Effector memory CD8-positive, alpha-beta T cell (primary cell): ENCODE measurements around the gene ST3GAL6.
"Not testable (repeated sequence)": the region's sequence is repeated elsewhere in the genome, so short reads cannot be mapped to it uniquely, and the experiment has no call there.

Source experiments
- ATAC-seq: fragments of 150-1000 bp; cut with Tn5 transposase; replicated peaks from 2 replicates; pipeline ENCODE4 v1.10.0; 2021; ENCODE audit warnings: mild to moderate bottlenecking, moderate library complexity
- DNase-seq, 3 experiments: peaks; one replicate each; pipeline ENCODE4 v3.0.0; 2021
- H3K27ac Mint-ChIP-seq, 2 donors: one replicate each; pipeline ENCODE4 v1.8.0; 2022; ENCODE audit warnings: mild to moderate bottlenecking in 2 of 2, mixed read lengths in 2 of 2, moderate library complexity in 2 of 2
- H3K27me3 Mint-ChIP-seq, 2 donors: one replicate each; pipeline ENCODE4 v1.8.0; 2022; ENCODE audit warnings: mixed read lengths in 2 of 2
- H3K36me3 Mint-ChIP-seq: one replicate; pipeline ENCODE4 v1.8.0; 2022; ENCODE audit warnings: mild to moderate bottlenecking, moderate library complexity, mixed read lengths; ENCODE audit not compliant: insufficient read depth
- H3K4me1 Mint-ChIP-seq, 2 donors: one replicate each; pipeline ENCODE4 v1.8.0; 2022; ENCODE audit warnings: low read depth in 2 of 2, mixed read lengths in 2 of 2
- H3K4me3 Mint-ChIP-seq, 2 donors: one replicate each; pipeline ENCODE4 v1.8.0; 2022; ENCODE audit warnings: mild to moderate bottlenecking in 2 of 2, mixed read lengths in 2 of 2, moderate library complexity in 2 of 2
- H3K9me3 Mint-ChIP-seq, 2 donors: one replicate each; pipeline ENCODE4 v1.8.0; 2022; ENCODE audit warnings: mixed read lengths in 2 of 2

ST3GAL6 gene

DNA sequence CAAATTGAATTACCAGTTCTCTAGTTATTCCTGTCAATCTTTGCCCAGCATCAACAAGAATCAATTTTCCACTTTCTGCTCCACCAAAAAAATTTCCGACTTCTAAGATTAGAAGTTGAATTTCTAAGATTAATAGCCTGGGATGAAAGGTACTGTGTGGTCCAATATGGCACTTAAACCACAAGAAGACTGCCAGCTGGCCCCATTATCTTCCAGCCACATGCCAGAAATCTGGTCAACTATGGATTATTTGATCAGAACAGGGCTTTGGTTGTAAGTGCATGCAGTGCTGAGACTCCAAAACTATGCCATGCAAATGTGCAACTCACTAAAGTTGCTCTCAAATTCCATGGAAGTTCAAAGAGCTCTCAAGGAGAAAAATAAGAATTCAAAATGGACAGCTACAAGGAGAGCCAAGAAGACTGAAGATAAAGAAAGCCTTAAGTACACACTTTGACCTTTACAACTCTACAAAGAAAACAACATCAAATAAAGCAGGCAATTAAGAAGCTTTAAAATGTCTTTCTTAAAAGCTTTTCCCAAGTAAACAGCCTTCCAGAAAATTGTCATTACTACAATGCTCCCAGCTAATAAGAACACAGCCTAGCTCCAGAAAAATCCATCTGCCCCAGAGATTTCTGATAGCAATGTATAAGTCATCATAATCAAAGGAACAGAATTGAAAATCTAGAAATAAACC lies 64.2 kb downstream of the ST3GAL6 start:
- ATAC-seq = no peak
- DNase-seq = no peak
- H3K27me3 Mint-ChIP-seq = no peaks in the 10 kb centered on the region
- H3K4me3 Mint-ChIP-seq = no peak overlapping the region
- H3K27ac Mint-ChIP-seq = no peak overlapping the region
- H3K9me3 Mint-ChIP-seq = peaks cover 0 to 8% of the 10 kb centered on the region in 2 donors
- peaks cover 0 to 2% of the 10 kb centered on the region in 2 donors for H3K4me1 Mint-ChIP-seq
- no peaks in the 10 kb centered on the region for H3K36me3 Mint-ChIP-seq

DNA sequence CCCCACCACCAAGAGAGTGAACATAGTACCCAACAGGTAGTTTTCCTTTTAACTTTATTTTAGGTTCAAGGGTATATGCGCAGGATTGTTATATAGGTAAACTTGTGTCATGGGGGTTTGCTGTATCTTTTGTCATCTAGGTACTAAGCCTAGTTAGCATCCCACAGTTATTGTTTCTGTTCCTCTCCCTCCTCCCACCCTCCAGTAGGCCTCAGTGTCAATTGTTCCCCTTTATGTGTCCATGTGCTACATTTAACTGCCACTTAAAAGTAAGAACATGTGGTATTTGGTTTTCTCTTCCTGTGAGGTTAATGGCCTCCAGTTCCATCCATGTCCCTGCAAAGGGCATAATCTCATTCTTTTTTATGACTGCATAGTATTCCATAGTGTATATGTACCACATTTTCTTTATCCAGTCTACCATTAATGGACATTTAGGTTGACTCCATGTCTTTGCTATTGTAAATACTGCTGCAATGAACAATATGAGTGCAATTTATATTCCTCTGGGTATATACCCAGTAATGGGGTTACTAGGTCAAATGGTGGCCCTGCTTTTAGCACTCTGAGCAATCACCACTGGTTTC lies 66.2 kb downstream of the ST3GAL6 start:
- no peaks in the 10 kb centered on the region for H3K36me3 Mint-ChIP-seq
- H3K27ac Mint-ChIP-seq = no peak overlapping the region
- ATAC-seq (no peak), DNase-seq (no peak)
- no peak overlapping the region for H3K4me3 Mint-ChIP-seq
- H3K4me1 Mint-ChIP-seq = peaks cover 0 to 1% of the 10 kb centered on the region in 2 donors
- H3K27me3 Mint-ChIP-seq = no peaks in the 10 kb centered on the region
- peaks cover 0 to 8% of the 10 kb centered on the region in 2 donors for H3K9me3 Mint-ChIP-seq

DNA sequence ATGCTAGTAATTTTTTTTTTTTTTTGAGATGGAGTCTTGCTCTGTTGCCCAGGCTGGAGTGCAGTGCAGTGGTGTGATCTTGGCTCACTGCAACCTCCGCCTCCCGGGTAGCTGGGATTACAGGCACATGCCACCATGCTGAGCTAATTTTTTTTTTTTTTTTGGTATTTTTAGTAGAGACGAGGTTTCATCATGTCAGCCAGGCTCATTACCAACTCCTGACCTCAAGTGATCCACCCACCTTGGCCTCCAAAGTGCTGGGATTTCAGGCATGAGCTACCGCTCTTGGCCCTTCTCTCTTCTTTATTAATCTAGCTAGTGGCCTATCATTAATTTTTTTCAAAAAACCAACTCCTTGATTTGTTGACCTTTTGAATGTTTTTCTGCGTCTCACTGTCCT lies 67.9 kb downstream of the ST3GAL6 start:
- not testable (repeated sequence) for ATAC-seq, H3K27me3 Mint-ChIP-seq, H3K36me3 Mint-ChIP-seq, H3K9me3 Mint-ChIP-seq, DNase-seq, H3K27ac Mint-ChIP-seq, H3K4me3 Mint-ChIP-seq, H3K4me1 Mint-ChIP-seq

DNA sequence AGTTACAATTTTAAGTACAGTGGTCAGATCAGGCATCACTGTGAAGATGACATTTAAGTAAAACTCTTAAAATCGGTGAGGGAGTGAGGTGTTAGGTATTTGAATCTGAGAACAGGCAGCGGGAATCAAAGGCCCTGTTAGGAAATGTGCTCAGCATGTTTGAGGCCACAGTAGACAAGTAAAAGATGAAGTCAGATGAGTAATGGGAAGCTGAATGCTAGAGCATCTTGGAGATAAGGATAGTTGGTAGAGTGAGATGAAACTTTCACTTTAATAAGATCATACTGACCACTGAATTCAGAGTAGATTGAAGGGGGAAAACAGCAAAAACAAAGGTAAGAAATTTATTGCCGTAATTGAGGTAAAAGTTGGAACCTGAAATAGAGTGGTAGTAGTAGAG lies 76.7 kb downstream of the ST3GAL6 start:
- Mint-ChIP-seq H3K4me3 (no peak overlapping the region), H3K36me3 (no peaks in the 10 kb centered on the region), H3K27ac (no peak overlapping the region), H3K27me3 (peaks cover 0 to 4% of the 10 kb centered on the region in 2 donors), H3K9me3 (no peaks in the 10 kb centered on the region), H3K4me1 (no peaks in the 10 kb centered on the region)
- ATAC-seq = no peak
- DNase-seq = no peak

DNA sequence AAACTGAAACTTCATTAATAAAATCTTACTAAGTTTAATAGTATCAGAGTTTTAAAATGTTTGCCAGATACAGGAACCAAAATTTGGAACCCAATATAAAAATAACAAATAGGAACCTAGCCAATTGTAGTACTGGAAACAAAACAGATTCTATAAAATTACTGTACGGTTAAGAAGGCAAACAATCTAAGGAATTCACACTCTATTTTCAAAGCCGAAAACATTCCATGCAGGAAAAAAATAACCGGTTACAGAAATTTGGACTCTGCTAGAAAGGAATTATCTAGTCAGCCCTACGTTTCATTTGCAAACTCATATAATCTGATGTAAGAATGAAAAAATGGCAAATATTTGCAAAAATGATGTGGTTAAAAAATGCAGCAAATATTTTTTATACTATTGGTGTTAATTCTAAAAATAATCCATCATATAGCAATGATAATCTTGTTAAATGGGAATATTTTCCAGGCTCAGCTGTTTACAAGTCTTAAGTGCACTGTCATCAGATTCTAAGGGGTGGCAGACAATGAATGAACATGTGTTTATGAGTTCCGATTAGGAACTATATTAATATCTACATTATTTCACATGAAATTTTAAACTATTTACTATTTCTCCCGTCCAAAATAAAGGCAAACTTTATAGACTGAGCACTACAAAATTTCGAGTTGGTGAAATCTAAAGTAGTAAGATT lies 80.3 kb downstream of the ST3GAL6 start:
- Mint-ChIP-seq H3K9me3 (no peaks in the 10 kb centered on the region), H3K27me3 (peaks cover 0 to 4% of the 10 kb centered on the region in 2 donors), H3K4me1 (no peaks in the 10 kb centered on the region), H3K27ac (no peak overlapping the region), H3K36me3 (no peaks in the 10 kb centered on the region), H3K4me3 (no peak overlapping the region)
- DNase-seq = no peak
- no peak for ATAC-seq
